NCI-H1930 (cell line): Measurements from ENCODE around the gene PCYT2.

Source experiments
- DNase-seq, 2 experiments: peaks; one replicate each; lab custom pipeline; 2025; lab: John Stamatoyannopoulos, UW

PCYT2 gene

DNA sequence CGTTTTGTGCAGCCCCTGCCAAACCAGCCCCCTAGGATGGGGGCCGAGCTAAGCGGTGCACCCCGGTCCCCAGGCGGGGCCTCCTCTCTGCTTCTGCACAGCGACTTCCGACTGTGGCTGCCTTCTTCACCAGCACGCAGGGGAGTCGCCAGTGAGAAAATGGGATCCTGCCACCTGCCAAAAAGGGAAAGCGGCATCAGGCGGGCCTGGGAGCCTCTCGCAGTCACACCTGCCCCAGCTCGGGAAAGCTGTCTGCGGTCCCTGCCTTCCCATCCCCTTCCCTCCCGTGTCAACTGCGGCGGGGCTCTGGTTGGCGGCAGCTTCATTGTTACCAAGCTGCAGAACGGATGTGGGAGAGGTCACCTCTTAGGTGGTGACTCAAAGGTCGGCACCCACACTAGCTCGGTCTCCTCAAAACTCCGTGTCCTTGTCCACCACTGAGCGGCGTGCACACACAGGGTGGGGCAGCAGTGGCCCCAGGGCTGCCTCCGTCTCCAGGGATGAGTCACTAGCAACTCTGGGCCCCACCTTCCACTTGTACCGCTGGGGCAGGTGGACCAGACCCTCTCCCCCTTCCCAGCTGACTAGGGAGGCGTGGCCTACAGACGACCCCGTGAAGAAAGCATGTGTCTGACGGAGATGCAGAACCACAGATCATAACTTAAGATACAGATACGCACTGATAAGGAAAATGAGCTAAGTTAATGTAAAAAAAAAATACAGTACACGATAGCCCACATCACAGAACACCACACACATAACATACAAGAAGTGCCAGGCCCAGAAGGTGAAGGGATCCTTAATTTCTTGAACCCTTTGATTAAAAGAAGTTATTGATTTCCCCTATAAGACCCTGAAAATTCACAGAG is 1.5 kb upstream of the PCYT2 start:
- no peak for DNase-seq

GRCh38 chr17:81911969-81912368 is 770 bp upstream of the PCYT2 start:
- DNase-seq, result no peak

GRCh38 chr17:81910840-81911276 is 341 bp downstream of the PCYT2 start:
- no peak for DNase-seq

- no peak for DNase-seq
Observed at GRCh38 chr17:81909966-81910839, 996 bp downstream of the PCYT2 start.

DNA sequence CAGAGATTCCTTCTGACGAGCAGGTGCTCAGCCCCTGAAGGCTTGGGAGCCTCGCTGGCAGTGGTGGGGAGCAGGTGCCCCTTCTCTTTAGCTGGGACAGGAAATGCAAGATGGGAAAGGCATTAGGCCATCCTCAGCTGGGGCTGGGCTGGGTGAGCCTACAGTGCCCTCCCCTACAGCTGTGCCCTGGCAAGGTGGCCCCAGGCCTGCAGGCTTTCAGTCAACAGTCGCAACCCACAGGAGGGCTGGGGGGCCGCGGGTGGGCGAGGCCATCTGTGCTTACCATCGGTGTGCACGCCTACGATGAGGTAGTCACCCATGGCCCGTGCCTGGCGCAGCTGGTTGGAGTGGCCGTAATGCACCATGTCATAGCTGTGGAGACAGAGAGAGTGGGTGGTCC is 2.0 kb downstream of the PCYT2 start:
- no peak for DNase-seq

DNA sequence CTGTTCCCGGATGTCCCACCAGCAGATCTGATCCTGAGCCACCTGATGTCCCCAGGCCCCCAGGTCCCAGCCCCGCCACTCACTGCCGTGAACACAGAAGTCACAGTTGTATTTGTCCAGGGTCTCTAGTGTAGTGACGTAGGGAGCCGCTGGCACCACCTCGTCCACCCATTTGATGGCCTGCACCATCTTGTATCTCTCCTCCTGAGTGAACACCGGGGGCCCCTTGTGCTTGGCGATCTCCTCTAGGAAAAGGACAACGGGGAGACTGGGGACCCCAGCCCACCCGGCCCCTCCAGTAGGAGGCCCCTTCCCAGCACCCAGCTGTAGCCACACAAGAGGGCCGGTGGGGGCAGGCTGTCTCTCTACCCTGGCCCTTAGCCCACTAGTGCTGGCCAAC is 2.4 kb downstream of the PCYT2 start:
- DNase-seq, result no peak

- DNase-seq, result no peak
Observed at GRCh38 chr17:81907219-81908145, 3.7 kb downstream of the PCYT2 start.

- DNase-seq, result no peak
Observed at GRCh38 chr17:81906476-81907218, 4.6 kb downstream of the PCYT2 start.

DNA sequence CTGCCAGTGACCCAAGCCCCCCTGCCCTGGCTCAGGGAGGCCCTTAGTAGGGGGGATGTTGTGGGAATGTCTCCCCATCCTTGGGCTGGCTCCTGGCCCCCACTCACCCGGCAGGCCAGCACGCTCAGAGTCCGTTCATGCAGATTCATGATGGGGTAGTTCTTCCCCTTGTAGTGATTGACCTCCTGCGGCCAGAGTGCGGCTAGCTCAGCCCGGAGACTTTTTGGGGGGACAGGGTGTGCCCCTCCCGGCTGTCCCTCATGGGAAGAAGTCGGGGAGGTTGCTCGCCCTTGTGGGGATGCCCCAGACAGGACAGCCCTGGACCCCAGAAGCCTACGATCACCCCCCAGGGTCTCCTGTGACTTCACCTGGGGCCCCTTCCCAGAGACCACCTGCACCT is 5.2 kb downstream of the PCYT2 start:
- no peak for DNase-seq

DNA sequence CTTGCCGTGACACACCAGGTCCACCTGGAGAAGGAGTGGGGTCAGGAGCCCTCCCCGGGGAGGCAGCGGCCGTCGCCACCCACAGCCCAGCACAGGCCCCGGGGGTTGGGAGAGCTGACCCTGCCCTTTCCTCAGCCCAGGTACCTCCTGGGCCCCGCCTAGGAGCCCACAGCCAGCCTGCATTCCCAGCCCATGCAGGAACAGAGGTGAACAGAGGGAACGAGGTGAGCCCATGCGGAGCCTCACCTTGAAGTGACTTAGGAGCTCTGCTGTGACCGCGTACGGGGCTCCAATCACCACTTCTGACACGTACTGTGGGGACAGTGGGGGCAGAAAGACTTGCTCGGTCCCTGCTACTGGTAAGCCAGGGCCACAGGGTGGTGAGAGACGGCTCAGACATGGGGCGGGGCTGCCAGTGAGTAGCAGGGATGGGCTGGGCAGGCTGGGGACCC is 5.7 kb downstream of the PCYT2 start:
- no peak for DNase-seq

DNA sequence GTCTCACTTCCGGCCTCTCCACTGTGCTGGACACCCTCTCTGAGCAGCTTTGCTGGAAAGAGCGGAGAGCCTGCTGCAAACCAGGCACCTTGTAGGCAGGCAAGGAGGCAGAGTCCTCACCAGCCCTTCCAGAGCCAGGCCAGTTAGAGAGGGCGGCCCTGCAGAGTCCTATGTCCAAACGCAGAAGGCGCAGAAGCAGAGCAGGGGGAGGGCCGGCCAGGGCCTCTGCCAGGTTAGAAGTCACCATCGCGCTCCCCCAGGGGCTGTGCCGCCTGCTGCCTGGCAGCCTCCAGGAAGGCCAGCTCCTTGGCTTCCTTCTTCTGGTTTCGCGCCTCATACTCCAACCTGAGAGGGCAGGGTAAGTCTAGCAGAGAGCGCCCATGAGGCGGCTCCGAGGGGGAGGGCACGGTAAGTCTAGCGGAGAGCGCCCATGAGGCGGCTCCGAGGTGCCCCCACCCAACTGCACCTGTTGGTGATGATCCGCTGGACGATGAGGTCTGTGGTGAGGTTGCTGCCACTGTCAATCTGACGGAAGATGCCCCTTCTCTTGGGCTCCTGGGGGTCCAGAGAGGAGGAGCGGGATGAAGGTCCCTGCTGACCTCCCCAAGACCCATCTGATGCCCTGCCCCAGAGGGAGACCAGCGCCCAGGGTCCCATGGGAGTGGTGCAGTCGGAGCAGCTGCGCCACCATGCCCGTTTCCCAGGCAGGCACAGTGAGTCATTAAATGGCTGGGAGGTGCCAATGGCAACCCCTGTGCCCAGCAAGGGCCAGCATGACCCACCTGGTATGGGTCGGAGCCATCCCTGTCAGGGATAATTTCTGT is 6.4 kb downstream of the PCYT2 start:
- no peak for DNase-seq

DNA sequence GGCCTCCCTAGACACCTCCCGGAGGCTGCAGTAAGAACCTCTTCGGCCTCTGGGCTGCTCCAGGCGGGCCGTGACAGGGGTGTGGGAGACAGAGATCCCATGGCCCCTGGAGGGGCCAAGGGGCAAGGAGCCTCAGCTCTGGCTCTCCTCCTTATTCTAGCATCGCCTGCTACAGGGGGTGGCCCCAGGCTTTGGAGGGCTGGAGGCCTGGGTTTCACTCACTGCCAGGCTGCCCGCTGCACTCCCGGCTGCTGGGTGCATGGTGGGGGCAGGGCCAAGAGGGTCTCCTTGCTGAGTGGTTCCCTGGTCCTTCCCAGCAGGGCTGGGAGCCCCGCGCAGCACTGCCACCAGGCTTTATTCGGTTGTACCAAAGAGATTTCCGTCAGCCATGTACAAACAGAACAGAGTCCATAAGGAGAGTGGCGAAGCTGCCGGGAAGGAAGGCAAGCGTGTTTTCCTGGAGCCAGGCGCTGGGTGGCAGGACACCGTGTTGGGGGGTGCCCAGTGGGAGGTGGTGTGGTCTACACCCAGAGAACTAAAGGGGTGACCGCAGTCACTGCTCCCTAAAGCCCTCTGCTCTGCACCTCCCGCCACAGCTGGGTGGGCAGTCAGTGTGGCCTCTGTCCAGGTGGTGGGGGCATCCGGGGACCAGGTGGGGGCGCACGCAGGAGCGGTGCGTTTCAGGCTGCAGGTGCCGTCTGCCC is 7.2 kb downstream of the PCYT2 start:
- DNase-seq, result no peak

DNA sequence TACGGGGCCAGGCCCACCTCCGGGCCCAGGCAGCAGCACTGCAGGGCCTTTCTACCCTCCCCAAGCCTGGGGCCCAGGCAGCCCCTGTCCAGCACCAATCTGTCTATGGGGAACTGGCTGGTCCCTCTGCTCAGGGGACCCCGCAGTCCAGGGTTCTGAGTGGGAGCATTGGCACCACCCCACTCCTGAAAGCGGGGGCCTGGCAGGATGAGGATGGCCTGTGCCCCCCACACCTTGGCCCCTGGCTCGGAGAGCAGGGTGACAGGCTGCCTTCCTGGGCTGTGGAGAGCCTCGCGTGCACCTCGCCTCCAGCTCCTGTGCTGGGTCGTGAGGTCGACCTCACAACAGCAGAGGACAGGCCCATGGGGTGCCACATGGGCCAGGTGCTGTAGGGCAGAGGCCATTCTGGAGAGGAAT is 7.8 kb downstream of the PCYT2 start:
- DNase-seq, result no peak

DNA sequence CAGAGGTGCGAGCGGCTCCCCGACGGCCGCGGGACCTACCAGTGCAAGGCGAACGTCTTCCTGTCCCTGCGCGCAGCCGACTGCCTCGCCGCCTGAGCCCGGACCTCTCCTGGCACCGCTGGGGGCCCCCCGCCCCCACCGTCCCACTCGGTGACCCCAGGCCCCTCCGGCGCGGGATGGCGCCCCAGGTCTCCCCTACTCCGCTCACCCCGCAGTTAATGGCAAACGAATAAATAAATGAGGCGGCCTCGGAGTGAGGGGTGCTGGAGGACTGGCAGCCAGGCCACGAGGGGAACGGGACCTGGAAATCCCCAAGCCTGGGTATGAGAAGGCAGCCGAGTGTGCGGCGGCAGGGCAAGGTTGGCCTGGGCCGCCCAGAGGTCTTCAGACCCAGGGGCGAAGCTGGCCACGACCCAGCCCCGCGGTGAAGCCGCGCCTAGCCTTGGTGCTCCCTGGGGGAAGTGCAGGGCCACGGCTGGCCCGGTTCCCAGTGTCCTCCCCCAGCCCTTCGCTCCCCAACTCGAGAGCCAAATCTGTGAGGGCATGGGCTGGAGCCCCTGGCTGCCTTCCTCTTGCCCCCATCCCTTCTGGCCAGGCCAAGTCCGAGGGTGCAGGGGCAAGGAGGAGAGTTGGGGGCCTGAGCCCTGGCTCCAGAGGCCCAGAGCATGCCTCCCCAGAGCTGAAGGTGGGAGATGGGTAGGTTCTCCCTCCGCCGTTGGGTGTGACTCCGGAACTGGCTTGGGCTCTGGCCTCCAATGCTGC is 8.4 kb downstream of the PCYT2 start:
- no peak for DNase-seq

GRCh38 chr17:81902023-81902652 is 9.1 kb downstream of the PCYT2 start, which contains the start of gene NPB:
Gene NPB, plus strand, starts transcription at chr17:81902238. Its CDS starts 40 bp downstream, at chr17:81902278.
- DNase-seq, result no peak

GRCh38 chr17:81901167-81902022 is 9.8 kb downstream of the PCYT2 start:
- DNase-seq, result no peak

DNA sequence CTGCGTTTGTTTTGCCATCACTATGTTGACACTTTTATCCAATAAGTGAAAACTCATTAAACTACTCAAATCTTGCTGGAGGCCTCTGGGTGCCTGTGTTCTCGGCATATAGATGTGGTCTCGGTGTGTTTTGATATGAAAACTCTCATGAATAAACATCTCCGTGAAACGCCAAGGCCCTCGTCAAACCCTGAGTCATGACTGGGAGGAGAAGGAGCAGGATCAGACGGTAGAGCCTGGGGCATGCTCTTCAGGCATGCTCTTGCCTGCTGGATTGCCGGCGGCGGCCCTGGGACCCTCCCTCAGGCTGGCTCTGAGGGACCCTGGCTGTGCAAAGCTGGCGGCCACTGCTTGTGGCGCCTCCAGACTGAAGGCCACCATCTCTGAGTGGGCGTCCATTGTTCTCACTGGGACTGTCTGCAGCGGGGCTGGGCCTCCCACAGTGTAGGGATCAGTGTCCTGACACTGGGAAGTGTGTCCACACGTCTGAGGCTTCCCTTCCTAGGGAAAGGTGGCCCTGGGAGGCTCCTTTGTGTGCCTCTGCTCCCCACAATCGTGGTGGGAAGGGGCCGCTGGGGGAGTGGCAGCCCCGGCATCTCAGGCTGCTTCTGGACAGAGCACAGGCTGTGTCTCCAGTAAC is 10.9 kb downstream of the PCYT2 start:
- DNase-seq, result no peak
